Measurements from ENCODE around the gene LRFN4. TPM values are rescaled to one million over a fixed set of nuclear protein-coding genes. Genes with fewer than 3 reads are reported as not detected.

Gene LRFN4
- total and polyA plus RNA-seq, 2 of the 8 experiments (the other 6 are each of a cell fraction or from before 2014, with no cell fraction given): 49.8 to 64.3 TPM

DNA sequence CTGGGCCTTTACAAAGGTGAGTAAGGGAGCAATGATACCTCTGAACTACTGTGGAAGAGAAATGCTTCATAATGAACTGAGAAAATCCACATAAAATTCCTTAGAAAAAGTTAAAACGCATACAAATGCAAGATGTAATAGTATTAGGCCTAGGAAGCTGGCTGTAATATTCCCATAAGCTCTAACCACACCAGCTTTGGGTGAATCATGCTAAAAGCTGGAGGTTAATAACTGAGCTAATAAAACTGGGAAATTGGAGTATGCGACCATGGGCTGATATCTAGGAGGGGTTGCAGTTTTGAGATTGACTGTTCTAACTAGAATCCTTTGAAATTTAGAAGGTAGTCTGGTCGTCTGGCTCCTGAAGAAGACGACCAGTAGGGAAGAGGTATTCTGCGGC is 42.2 kb upstream of the LRFN4 start:
- H3K4me1 ChIP-seq (replicated peaks in 1 of 4; ENCODE audit: control insufficient read depth in 3 of 4, insufficient read depth in 4 of 4, low read length in 3 of 4): peaks cover 2 to 13% (median 5%) of the 10 kb centered on the region in 4 experiments; a peak in 6 of 7 replicates
- H3K79me2 ChIP-seq (ENCODE audit: control insufficient read depth in 1 of 2, insufficient read depth in 2 of 2, low read length in 2 of 2): no peaks in the 10 kb centered on the region
- H4K5ac ChIP-seq (ENCODE audit: insufficient read length, low read depth, low read length): no peak overlapping the region
- H2BK12ac ChIP-seq (ENCODE audit: low read depth, low read length): no peak overlapping the region
- H3K18ac ChIP-seq (ENCODE audit: extremely low read depth, low read length): no peak overlapping the region; the same call in 1 of the 2 replicates
- no peak overlapping the region for H3K9ac ChIP-seq (replicated peaks in 1 of 4; ENCODE audit: extremely low read depth in 1 of 4, low read depth in 3 of 4, low read length in 3 of 4)
- no peak overlapping the region for H2AFZ ChIP-seq (ENCODE audit: low read length)
- POLR2A ChIA-PET (ENCODE audit: partially characterized antibody): interaction anchor here (1.5 kb wide), 1 partner anchor 91 kb away, joined by 3 read pairs; no protein-coding TSS in a partner anchor
- no peak overlapping the region for H2BK120ac ChIP-seq (replicated peaks; ENCODE audit: low read depth, low read length)
- H3K4ac ChIP-seq (replicated peaks; ENCODE audit: insufficient read length, low read depth, low read length): peak overlapping the region; percentile 28
- no peak overlapping the region for H3K27ac ChIP-seq (ENCODE audit: low read depth, low read length)
- no peaks in the 10 kb centered on the region for H3K9me3 ChIP-seq (ENCODE audit: insufficient read depth in 2 of 2, low read depth in 1 of 2, low read length in 1 of 2)
- H3K27me3 ChIP-seq (replicated peaks in 1 of 4; ENCODE audit: control insufficient read depth in 3 of 4, extremely low read depth in 1 of 4, insufficient read depth in 3 of 4, low read length in 3 of 4): no peaks in the 10 kb centered on the region
- FAIRE-seq (no peak), DNase-seq (ENCODE audit: low read depth in 1 of 2, low spot score in 2 of 2) (no peak)
- no peak overlapping the region for H2BK20ac ChIP-seq (ENCODE audit: low read length)
- H3K79me1 ChIP-seq (ENCODE audit: low read depth, low read length): no peaks in the 10 kb centered on the region
- peaks cover 0 to 9% (median 3%) of the 10 kb centered on the region in 4 experiments; a peak in 3 of 8 replicates for H3K36me3 ChIP-seq (ENCODE audit: control insufficient read depth in 2 of 4, insufficient read depth in 4 of 4, low read length in 3 of 4)
- CTCF ChIA-PET (ENCODE audit: partially characterized antibody): no interaction called here
- H3K56ac ChIP-seq (replicated peaks; ENCODE audit: insufficient read length, low read depth, low read length): no peak overlapping the region
- H4K91ac ChIP-seq (replicated peaks; ENCODE audit: insufficient read length, low read length): no peak overlapping the region
- no peak overlapping the region for H4K8ac ChIP-seq (ENCODE audit: extremely low read depth, insufficient read depth, low read length)
- no peak overlapping the region for H3K14ac ChIP-seq (ENCODE audit: insufficient read length)
- H3K23ac ChIP-seq (ENCODE audit: insufficient read length): no peak overlapping the region
- no peak overlapping the region for H2BK5ac ChIP-seq (ENCODE audit: low read depth, low read length)
- H3K4me2 ChIP-seq (ENCODE audit: insufficient read depth in 1 of 2, low read depth in 2 of 2, low read length in 2 of 2): no peak overlapping the region
- no peaks in the 10 kb centered on the region for H4K20me1 ChIP-seq (replicated peaks in 1 of 2; ENCODE audit: control insufficient read depth in 1 of 2, insufficient read depth in 2 of 2, low read length in 2 of 2)
- H3K23me2 ChIP-seq (ENCODE audit: low read depth, low read length): no peaks in the 10 kb centered on the region; the same call in 1 of the 2 replicates
- TF ChIP-seq CHD1 (IDR thresholded peaks at IDR 0.05; ENCODE audit: low read depth, low read length) (no peak), NANOG (IDR thresholded peaks at IDR 0.05; ENCODE audit: insufficient read depth, low read depth, low read length, poor library complexity, severe bottlenecking) (no peak), POLR2A (IDR thresholded peaks at IDR 0.05; ENCODE audit: control extremely low read depth in 1 of 2, low read depth in 2 of 2, low read length in 2 of 2) (no peak), EZH2 (IDR thresholded peaks at IDR 0.05; ENCODE audit: low read depth, low read length, severe bottlenecking) (no peak), ZNF274 (IDR thresholded peaks at IDR 0.05; ENCODE audit: borderline replicate concordance, extremely low read depth, low read length) (no peak), CREB1 (IDR thresholded peaks at IDR 0.05) (no peak)
- TF ChIP-seq, protein P1, sequence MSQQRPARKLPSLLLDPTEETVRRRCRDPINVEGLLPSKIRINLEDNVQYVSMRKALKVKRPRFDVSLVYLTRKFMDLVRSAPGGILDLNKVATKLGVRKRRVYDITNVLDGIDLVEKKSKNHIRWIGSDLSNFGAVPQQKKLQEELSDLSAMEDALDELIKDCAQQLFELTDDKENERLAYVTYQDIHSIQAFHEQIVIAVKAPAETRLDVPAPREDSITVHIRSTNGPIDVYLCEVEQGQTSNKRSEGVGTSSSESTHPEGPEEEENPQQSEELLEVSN (IDR thresholded peaks at IDR 0.05): no peak
- H2BK15ac ChIP-seq (ENCODE audit: low read length): no peak overlapping the region
- no peak overlapping the region for H3K4me3 ChIP-seq (ENCODE audit: extremely low read depth in 1 of 4, insufficient read depth in 2 of 4, low read depth in 3 of 4, low read length in 4 of 4)
- H2AK5ac ChIP-seq (ENCODE audit: low read depth, low read length): no peak overlapping the region
- 86% methylated on average over 5 of the region's 5 CpGs; no CpG with 5 or more reads in 1 of the 2 experiments for WGBS, 2 experiments (ENCODE audit: extremely low coverage in 1 of 2, insufficient coverage in 1 of 2, insufficient read length in 1 of 2, insufficient replicate concordance in 2 of 2, low coverage in 1 of 2, low lambda C conversion rate in 2 of 2, missing lambda C conversion rate in 1 of 2)

Data from H1 (cell line).